VCaP (cell line): ENCODE results near the gene PPP2R5E.
A peak's percentile ranks its signal among the peaks of the same experiment; 100 is the strongest.
"Not testable (repeated sequence)": the region's sequence is repeated elsewhere in the genome, so short reads cannot be mapped to it uniquely, and the experiment has no call there.

Experiments used
- H3K27ac ChIP-seq: fragments of 450-650 bp; 2 replicates; pipeline ENCODE4 v1.5.1; 2017
- CTCF ChIP-seq: fragments of 450-650 bp; conservative IDR thresholded peaks from 2 replicates; pipeline ENCODE4 v1.5.1; 2017; ENCODE audit warnings: mild to moderate bottlenecking, moderate library complexity

Gene PPP2R5E

GRCh38 chr14:63383776-63384367 is 159.3 kb downstream of the PPP2R5E start:
- no peak overlapping the region for H3K27ac ChIP-seq
- TF ChIP-seq CTCF: no peak

GRCh38 chr14:63378444-63378843 is 164.7 kb downstream of the PPP2R5E start:
- H3K27ac ChIP-seq: no peak overlapping the region
- no peak for TF ChIP-seq CTCF

GRCh38 chr14:63375769-63376168 is 167.4 kb downstream of the PPP2R5E start:
- H3K27ac ChIP-seq: no peak overlapping the region
- no peak for TF ChIP-seq CTCF

GRCh38 chr14:63371613-63372012 is 171.6 kb downstream of the PPP2R5E start:
- not testable (repeated sequence) for H3K27ac ChIP-seq

- no peak for TF ChIP-seq CTCF
- no peak overlapping the region for H3K27ac ChIP-seq
Measured at GRCh38 chr14:63371033-63371432, 172.1 kb downstream of the PPP2R5E start.

- TF ChIP-seq CTCF: no peak
- no peak overlapping the region for H3K27ac ChIP-seq
Measured at GRCh38 chr14:63367742-63368364, 175.3 kb downstream of the PPP2R5E start.

- H3K27ac ChIP-seq: no peak overlapping the region
- TF ChIP-seq CTCF: no peak
Measured at GRCh38 chr14:63362389-63362819, 180.8 kb downstream of the PPP2R5E start.

GRCh38 chr14:63361790-63362189 is 181.4 kb downstream of the PPP2R5E start:
- peak; percentile 51; the same call in 1 of the 2 replicates for TF ChIP-seq CTCF
- no peak overlapping the region for H3K27ac ChIP-seq
